H9 (cell line): ENCODE results near the gene SUPT3H. TPM values are rescaled to one million over a fixed set of nuclear protein-coding genes. Genes with fewer than 3 reads are reported as not detected.

Experiments used
- DNase-seq: peaks from one replicate; pipeline ENCODE4 v3.0.0-alpha.2; 2017
- H2AFZ ChIP-seq: one replicate; pipeline ENCODE4 v1.6.1; 2013; ENCODE audit warnings: mild to moderate bottlenecking, low read length, control low read depth, moderate library complexity
- H2AK5ac ChIP-seq: 2 replicates; pipeline ENCODE4 v1.6.1; 2013; ENCODE audit warnings: low read length, control low read depth, mixed read lengths; ENCODE audit not compliant: insufficient read length
- H2BK120ac ChIP-seq: one replicate; pipeline ENCODE4 v1.6.1; 2013; ENCODE audit warnings: low read depth, mild to moderate bottlenecking, low read length, control low read depth, inconsistent platforms; ENCODE audit not compliant: poor library complexity, severe bottlenecking
- H2BK12ac ChIP-seq: 2 replicates; pipeline ENCODE4 v1.6.1; 2013; ENCODE audit warnings: low read length, control low read depth, mixed read lengths, low read depth; ENCODE audit not compliant: insufficient read length
- H2BK15ac ChIP-seq: 2 replicates; pipeline ENCODE4 v1.6.1; 2013; ENCODE audit warnings: low read depth, low read length, control low read depth
- H2BK20ac ChIP-seq: one replicate; pipeline ENCODE4 v1.6.1; 2013; ENCODE audit warnings: low read depth, mild to moderate bottlenecking, low read length, control low read depth, inconsistent platforms; ENCODE audit not compliant: poor library complexity, severe bottlenecking
- H2BK5ac ChIP-seq: 2 replicates; pipeline ENCODE4 v1.6.1; 2013; ENCODE audit warnings: low read length, control low read depth, mixed read lengths; ENCODE audit not compliant: insufficient read length
- H3K14ac ChIP-seq: 2 replicates; pipeline ENCODE4 v1.6.1; 2013; ENCODE audit warnings: low read length, control low read depth; ENCODE audit not compliant: insufficient read depth
- H3K18ac ChIP-seq: 2 replicates; pipeline ENCODE4 v1.6.1; 2013; ENCODE audit warnings: low read depth, mild to moderate bottlenecking, mixed read lengths, low read length, control low read depth; ENCODE audit not compliant: insufficient read length
- H3K23ac ChIP-seq: 2 replicates; pipeline ENCODE4 v1.6.1; 2013; ENCODE audit warnings: low read length, control low read depth, mixed read lengths, low read depth; ENCODE audit not compliant: insufficient read length
- H3K23me2 ChIP-seq: 2 replicates; pipeline ENCODE4 v1.6.1; 2013; ENCODE audit warnings: low read depth, mild to moderate bottlenecking, mixed read lengths, low read length, control low read depth; ENCODE audit not compliant: insufficient read length, poor library complexity, severe bottlenecking
- H3K27ac ChIP-seq: 2 replicates; pipeline ENCODE4 v1.5.1; 2013; ENCODE audit warnings: low read length, control low read depth, mixed read lengths, low read depth; ENCODE audit not compliant: insufficient read length
- H3K27me3 ChIP-seq: 2 replicates; pipeline ENCODE4 v1.6.1; 2013; ENCODE audit warnings: low read length, control low read depth, inconsistent platforms; ENCODE audit not compliant: insufficient read depth
- H3K4ac ChIP-seq: 2 replicates; pipeline ENCODE4 v1.6.1; 2013; ENCODE audit warnings: low read depth, mild to moderate bottlenecking, control low read depth, inconsistent platforms, low read length, moderate library complexity
- H3K4me1 ChIP-seq: 2 replicates; pipeline ENCODE4 v1.6.1; 2013; ENCODE audit warnings: low read length, control low read depth, inconsistent platforms; ENCODE audit not compliant: insufficient read depth
- H3K4me2 ChIP-seq: 2 replicates; pipeline ENCODE4 v1.6.1; 2013; ENCODE audit warnings: low read length, control low read depth, mixed read lengths; ENCODE audit not compliant: insufficient read length, insufficient read depth
- H3K56ac ChIP-seq: 2 replicates; pipeline ENCODE4 v1.6.1; 2013; ENCODE audit warnings: low read depth, mild to moderate bottlenecking, mixed read lengths, low read length, control low read depth; ENCODE audit not compliant: insufficient read length
- H3K79me1 ChIP-seq: 2 replicates; pipeline ENCODE4 v1.6.1; 2013; ENCODE audit warnings: low read depth, mild to moderate bottlenecking, moderate library complexity, low read length, control low read depth, inconsistent platforms; ENCODE audit not compliant: insufficient read depth, poor library complexity, severe bottlenecking
- H3K79me2 ChIP-seq: 2 replicates; pipeline ENCODE4 v1.6.1; 2013; ENCODE audit warnings: low read length, control low read depth, inconsistent platforms; ENCODE audit not compliant: insufficient read depth
- H3K9ac ChIP-seq: 2 replicates; pipeline ENCODE4 v1.6.1; 2013; ENCODE audit warnings: low read length, control low read depth, mixed read lengths; ENCODE audit not compliant: insufficient read length; ENCODE audit errors: extremely low read depth
- H3K9me3 ChIP-seq: one replicate; pipeline ENCODE4 v1.6.1; 2013; ENCODE audit warnings: low read depth, low read length, inconsistent platforms; ENCODE audit not compliant: control insufficient read depth
- H3T11ph ChIP-seq: one replicate; pipeline ENCODE4 v1.6.1; 2013; ENCODE audit warnings: mild to moderate bottlenecking, low read length, control low read depth, inconsistent platforms
- H4K20me1 ChIP-seq: one replicate; pipeline ENCODE4 v1.6.1; 2013; ENCODE audit not compliant: control insufficient read depth, insufficient read length, insufficient read depth
- H4K5ac ChIP-seq: 2 replicates; pipeline ENCODE4 v1.6.1; 2013; ENCODE audit warnings: low read depth, mild to moderate bottlenecking, mixed read lengths, low read length, control low read depth; ENCODE audit not compliant: insufficient read length
- H4K8ac ChIP-seq: replicated peaks from 2 replicates; pipeline ENCODE4 v1.6.1; 2013; ENCODE audit warnings: low read length, control low read depth, mixed read lengths, low read depth; ENCODE audit not compliant: insufficient read length
- H4K91ac ChIP-seq: 2 replicates; pipeline ENCODE4 v1.6.1; 2013; ENCODE audit warnings: low read depth, mild to moderate bottlenecking, moderate library complexity, mixed read lengths, low read length, control low read depth; ENCODE audit not compliant: insufficient read length
- H3K27ac Mint-ChIP-seq, 3 experiments: 2 replicates in 2 of 3; 3 replicates in 1 of 3; pipeline ENCODE4 v1.8.0; 2020 to 2021; ENCODE audit warnings: mixed read lengths in 3 of 3, mild to moderate bottlenecking in 1 of 3, moderate library complexity in 1 of 3
- H3K27me3 Mint-ChIP-seq: 2 replicates; pipeline ENCODE4 v1.8.0; 2021; ENCODE audit warnings: low read depth, mild to moderate bottlenecking, moderate library complexity, mixed read lengths
- H3K36me3 Mint-ChIP-seq, 3 experiments: 2 replicates in 2 of 3; 3 replicates in 1 of 3; pipeline ENCODE4 v1.8.0; 2020 to 2021; ENCODE audit warnings: low read depth in 3 of 3, mixed read lengths in 3 of 3; ENCODE audit not compliant: insufficient read depth in 1 of 3
- H3K4me1 Mint-ChIP-seq, 2 experiments: 2 replicates each; pipeline ENCODE4 v1.8.0; 2020; ENCODE audit warnings: mixed read lengths in 2 of 2
- H3K4me3 Mint-ChIP-seq, 2 experiments: 2 replicates in 1 of 2; 3 replicates in 1 of 2; pipeline ENCODE4 v1.8.0; 2020 to 2021; ENCODE audit warnings: mild to moderate bottlenecking in 2 of 2, mixed read lengths in 2 of 2, moderate library complexity in 1 of 2
- H3K9me3 Mint-ChIP-seq, 2 experiments: 2 replicates in 1 of 2; 3 replicates in 1 of 2; pipeline ENCODE4 v1.8.0; 2020; ENCODE audit warnings: mild to moderate bottlenecking in 2 of 2, mixed read lengths in 2 of 2, moderate library complexity in 1 of 2
- CTCF ChIP-seq: fragments of 200-600 bp; sonication (generic); conservative IDR thresholded peaks from 3 replicates; pipeline ENCODE4 v1.8.0; 2021; ENCODE audit warnings: antibody characterized with exemption, mild to moderate bottlenecking
- WGBS: extraction: QIAGEN DNeasy Blood & Tissue Kit; methylation state at CpG from one replicate; pipeline ENCODE4 v1.1.7; 2013; ENCODE audit warnings: missing lambda C conversion rate, low lambda C conversion rate, mixed read lengths; ENCODE audit not compliant: insufficient read length; ENCODE audit errors: extremely low coverage; 5-methylcytosine and 5-hydroxymethylcytosine counted together
- total RNA-seq: library from RNA; stranded (reverse); gene quantifications from 2 replicates; pipeline ENCODE4 v1.2.1, GENCODE V29; 2021

The SUPT3H gene
- total RNA-seq, 1 experiment from 2014 or later = 22.5 TPM

- Histone ChIP-seq H3K14ac (no peak overlapping the region), H3K79me2 (no peaks in the 10 kb centered on the region; the same call in 1 of the 2 replicates)
Measured at GRCh38 chr6:45366534-45366933, 11.2 kb downstream of the SUPT3H start.

More at GRCh38 chr6:45366534-45366933, 11.2 kb downstream of the SUPT3H start:
- Histone ChIP-seq H3K27ac (no peak overlapping the region), H3K4me1 (no peaks in the 10 kb centered on the region), H3K79me1 (no peaks in the 10 kb centered on the region), H2BK5ac (no peak overlapping the region), H3K9ac (no peak overlapping the region), H3K4ac (no peak overlapping the region), H2BK15ac (no peak overlapping the region), H3K18ac (no peak overlapping the region), H3K56ac (no peak overlapping the region), H3K23ac (no peak overlapping the region), H3K9me3 (no peaks in the 10 kb centered on the region), H2AK5ac (no peak overlapping the region), H2AFZ (no peak overlapping the region), H2BK20ac (no peak overlapping the region), H2BK12ac (no peak overlapping the region), H4K8ac (no peak overlapping the region), H2BK120ac (no peak overlapping the region), H3T11ph (no peak overlapping the region), H4K5ac (no peak overlapping the region), H3K4me2 (no peak overlapping the region), H3K23me2 (no peaks in the 10 kb centered on the region), H4K91ac (no peak overlapping the region), H4K20me1 (no peaks in the 10 kb centered on the region), H3K27me3 (no peaks in the 10 kb centered on the region)
- H3K36me3 Mint-ChIP-seq = no peaks in the 10 kb centered on the region
- no peaks in the 10 kb centered on the region for H3K9me3 Mint-ChIP-seq
- TF ChIP-seq CTCF = no peak
- WGBS = no CpG with 5 or more reads among the region's 1 CpG
- no peak overlapping the region for H3K4me3 Mint-ChIP-seq
- no peaks in the 10 kb centered on the region; a peak in 2 of 4 replicates for H3K4me1 Mint-ChIP-seq
- no peak overlapping the region for H3K27ac Mint-ChIP-seq
- DNase-seq = no peak
- H3K27me3 Mint-ChIP-seq = no peaks in the 10 kb centered on the region
